GM20000 (cell line): ENCODE results near the gene ELAVL1.

Experiments used
- DNase-seq: peaks from one replicate; pipeline ENCODE4 v3.0.0; 2012; ENCODE audit warnings: low spot score
- TF ChIP-seq, protein P1 (sequence below): IDR thresholded peaks from 2 replicates; pipeline ENCODE4 v1.5.1; 2012; ENCODE audit warnings: mild to moderate bottlenecking, control low read depth; ENCODE audit errors: extremely low read depth, missing control alignments

Gene ELAVL1

DNA sequence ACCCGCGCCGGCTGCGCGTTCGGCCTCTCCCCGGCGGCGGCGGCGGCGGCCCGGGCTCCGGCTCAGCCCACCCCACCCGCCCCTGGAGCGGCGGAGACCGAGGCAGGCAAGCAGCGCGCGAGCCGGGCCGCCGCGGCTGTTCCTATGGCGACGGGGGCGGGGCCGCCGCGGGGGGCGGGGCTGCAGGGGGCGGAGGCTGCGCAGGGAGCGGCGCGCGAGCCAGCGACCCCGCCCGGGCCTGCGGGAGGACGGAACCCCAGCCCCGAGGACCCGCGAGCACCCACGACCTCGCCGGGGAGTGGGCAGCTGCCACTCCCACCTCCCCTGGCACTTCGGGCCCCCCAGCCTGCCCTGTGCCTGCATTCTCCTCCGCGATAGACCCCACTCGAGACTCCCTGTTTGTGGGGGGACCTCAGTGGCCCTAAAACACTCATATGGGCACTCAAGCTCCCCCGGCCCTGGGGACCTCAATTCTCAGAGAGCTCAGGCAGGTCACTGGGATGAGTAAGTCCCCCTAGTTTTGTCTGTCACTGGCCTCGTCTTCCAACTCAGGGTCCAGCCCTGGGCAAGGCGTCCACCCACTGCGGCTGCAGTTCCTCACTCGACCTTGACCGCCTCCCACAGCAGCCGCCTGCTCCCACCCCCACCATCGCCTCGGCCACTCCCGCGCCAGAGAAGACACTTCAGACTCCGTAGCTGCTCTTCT lies 79.3 kb downstream of the ELAVL1 start, which contains the start of gene CTXN1:
Gene CTXN1, minus strand, starts transcription at position 115 of the 706 bp plus-strand sequence. CDS start 597 bp downstream, outside the sequence.
- DNase-seq, result peak; percentile 97
- TF ChIP-seq, protein P1, sequence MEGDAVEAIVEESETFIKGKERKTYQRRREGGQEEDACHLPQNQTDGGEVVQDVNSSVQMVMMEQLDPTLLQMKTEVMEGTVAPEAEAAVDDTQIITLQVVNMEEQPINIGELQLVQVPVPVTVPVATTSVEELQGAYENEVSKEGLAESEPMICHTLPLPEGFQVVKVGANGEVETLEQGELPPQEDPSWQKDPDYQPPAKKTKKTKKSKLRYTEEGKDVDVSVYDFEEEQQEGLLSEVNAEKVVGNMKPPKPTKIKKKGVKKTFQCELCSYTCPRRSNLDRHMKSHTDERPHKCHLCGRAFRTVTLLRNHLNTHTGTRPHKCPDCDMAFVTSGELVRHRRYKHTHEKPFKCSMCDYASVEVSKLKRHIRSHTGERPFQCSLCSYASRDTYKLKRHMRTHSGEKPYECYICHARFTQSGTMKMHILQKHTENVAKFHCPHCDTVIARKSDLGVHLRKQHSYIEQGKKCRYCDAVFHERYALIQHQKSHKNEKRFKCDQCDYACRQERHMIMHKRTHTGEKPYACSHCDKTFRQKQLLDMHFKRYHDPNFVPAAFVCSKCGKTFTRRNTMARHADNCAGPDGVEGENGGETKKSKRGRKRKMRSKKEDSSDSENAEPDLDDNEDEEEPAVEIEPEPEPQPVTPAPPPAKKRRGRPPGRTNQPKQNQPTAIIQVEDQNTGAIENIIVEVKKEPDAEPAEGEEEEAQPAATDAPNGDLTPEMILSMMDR, result no peak

DNA sequence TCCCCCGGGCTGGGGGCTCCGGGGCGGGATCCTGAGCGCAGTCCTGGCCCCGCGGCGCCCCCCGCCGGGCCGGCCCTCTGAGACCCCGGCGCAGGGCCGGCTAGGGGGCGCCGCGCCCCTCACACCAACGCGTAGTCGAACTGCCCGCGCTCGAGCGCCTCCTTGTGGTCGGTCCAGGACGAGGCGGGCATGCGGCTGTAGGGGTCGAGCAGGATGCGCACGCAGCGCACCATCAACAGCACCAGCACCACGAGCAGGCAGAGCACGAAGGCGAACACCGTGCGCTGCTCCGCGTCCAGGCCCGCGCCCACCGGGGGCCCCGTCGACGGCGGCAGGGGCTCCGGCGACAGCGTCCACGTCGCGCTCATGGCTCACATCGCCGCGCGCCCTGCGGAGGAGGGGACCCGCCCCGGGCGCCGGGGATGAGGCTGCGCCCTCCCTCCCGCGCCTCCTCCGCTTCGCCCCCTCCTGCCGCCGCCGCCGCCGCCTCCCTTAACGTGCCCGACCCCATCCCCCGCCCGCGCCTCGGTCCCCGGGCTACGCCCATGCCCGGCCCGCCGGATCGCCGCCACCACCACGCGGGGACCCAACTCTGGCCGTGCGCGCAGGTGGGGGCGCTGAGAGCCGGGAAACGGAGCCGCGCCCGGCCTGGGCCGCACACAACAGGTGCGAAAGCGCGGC lies 80.1 kb downstream of the ELAVL1 start:
- TF ChIP-seq, protein P1, result peak; percentile 87
- peak; percentile 93 for DNase-seq

DNA sequence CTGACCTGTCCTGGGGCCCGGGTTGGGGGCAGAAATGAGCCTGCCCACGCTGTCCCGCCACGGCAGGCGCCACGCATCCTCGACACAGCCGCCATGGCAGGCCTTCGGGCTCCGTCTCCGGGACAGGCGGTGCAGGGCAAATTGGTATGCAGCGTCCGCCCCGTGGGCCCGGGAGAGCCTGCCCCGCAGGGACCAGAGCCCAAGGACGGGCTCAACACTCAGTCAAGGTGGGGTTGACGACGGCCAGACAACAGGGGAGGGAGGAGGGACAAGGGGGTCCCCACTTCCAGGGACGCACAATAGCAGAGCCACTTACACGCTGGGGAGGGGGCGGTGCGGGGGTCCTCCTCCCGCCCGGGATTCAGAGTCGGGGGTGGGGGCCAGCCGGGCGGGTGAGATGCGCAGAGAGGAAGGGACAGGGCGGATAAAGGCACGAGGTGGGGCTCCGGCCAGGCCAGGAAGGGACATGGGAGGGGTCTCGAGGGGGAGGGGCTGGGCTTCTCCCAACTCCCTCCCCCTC lies 80.7 kb downstream of the ELAVL1 start:
- TF ChIP-seq, protein P1, result no peak
- DNase-seq, result no peak

DNA sequence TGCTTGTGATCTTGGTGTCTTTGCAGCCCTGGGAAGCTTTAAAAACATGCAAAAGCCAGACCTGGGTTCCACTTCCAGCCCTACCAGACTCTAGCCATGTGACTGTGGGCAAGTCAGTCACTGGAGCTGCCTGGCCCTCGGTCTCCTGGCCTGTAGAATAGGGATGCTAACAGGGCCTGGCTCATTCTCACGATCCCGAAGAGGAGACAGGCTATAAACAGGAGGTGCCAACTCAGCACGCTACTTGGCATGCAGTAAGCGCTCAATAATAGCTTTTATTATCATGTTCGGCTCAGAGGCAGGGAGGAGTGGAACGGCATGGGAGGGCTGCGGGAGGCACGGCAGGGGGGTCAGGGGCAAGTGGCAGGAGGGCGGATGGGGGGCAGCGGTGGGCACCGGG lies 81.2 kb downstream of the ELAVL1 start:
- no peak for DNase-seq
- TF ChIP-seq, protein P1, result no peak

DNA sequence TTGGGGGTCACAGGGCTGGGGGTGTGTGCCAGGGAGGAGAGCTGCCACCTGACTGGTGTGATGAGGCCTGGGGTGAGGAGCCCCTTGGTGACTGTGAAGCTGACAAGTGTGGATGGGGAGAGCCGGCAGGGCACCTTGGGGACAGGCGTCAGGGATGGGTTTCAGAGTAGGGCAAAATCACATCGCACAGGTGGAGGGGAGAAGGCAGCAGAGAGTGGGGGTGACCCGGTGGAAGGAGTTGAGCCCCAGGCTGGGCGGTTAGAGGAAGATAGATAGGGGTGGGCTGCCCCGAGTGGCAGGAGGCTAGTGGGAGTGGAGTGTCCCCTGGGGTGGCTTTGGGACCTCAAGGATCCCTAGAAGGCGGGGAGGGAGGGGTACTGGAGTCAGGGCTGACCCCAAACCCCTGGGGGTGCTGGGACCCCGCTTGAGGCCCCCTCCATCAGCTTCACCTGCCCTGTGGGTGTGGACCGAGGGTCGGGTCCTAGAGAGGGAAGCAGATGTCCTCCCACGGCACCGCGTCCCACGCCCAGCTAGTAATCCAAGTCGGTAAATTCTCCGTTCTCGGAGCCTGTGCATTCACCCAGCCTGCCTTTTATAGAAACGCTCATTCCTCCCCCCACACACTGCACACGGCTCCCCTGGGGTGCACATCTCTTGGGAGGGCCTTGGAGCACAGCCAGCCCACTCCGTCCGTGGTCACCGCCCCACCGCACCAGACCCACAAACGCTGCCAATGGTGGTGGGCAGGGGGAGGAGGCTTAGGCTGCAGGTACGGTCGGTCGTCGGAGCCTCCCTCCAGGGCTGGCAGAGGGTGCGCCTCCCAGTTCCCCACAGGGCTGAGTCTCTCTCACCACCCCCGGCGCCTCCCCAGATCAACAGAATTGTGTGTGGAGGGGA lies 81.9 kb downstream of the ELAVL1 start:
- DNase-seq, result no peak
- TF ChIP-seq, protein P1, result no peak

DNA sequence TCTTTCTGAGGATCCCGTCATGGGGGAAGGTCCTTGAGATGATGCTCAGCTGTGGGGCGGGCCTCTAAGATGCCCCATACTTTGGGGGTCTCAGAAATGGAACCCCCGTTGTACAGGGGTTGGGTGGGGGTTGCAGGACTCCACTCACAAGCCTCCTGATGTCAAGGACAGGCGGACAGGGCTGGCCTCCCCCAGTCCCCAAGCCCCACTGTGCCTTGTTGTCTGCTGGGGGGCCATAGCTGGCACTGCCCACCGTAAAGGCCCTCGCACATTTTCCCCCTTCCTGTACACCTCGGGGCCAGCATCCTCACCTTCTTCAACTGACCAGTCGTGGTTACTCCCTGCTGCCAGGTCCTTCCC lies 82.6 kb downstream of the ELAVL1 start:
- TF ChIP-seq, protein P1, result no peak
- no peak for DNase-seq
